Measurements from ENCODE around the gene WDR35.

The WDR35 gene

DNA sequence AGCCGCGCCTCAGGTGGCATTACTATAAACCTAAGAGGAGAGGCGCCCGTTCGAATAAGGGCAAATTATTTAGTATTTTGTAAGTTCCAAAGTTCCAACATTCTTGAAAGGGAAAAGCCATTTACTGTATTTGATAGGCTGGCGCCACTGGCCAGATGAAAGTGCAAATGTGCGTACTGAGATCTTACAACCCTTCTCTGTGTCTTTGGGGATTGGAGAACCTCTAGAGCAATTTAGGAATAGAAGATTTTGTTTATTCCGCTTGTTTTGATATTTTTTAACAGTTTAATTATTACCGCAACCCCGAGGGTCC, 467 bp upstream of the WDR35 start:
- TF ChIP-seq POLR2A (IDR thresholded peaks at IDR 0.05; ENCODE audit: low read length): peak; percentile 7
- TF ChIP-seq GATA1 (IDR thresholded peaks at IDR 0.05; ENCODE audit: low read depth, low read length): no peak

GRCh38 chr2:19989342-19989666, 601 bp downstream of the WDR35 start:
- TF ChIP-seq POLR2A (IDR thresholded peaks at IDR 0.05; ENCODE audit: low read length) (no peak), GATA1 (IDR thresholded peaks at IDR 0.05; ENCODE audit: low read depth, low read length) (no peak)
- DNase-seq: no peak

More for the DNA sequence above, 467 bp upstream of the WDR35 start:
- no peak for DNase-seq

DNA sequence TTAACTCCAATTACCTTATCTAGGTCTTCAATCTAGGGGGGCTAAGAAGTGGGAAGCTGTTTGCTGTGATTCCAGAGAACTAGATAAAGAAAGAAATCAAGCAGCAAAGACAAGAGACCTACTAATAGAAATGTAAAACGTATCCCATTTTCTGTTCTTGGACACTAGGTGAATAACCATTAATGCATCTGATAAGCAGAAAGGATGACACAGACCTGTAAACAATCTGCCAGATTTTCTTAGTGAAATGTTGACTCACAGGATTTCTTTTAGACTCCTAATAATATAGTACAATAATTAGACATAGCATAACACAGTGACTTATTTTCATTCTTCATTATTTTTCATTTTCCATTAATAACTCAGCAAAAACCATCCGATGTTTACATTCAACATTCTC, 1.3 kb downstream of the WDR35 start:
- no peak for DNase-seq
- TF ChIP-seq POLR2A (IDR thresholded peaks at IDR 0.05; ENCODE audit: low read length) (no peak), GATA1 (IDR thresholded peaks at IDR 0.05; ENCODE audit: low read depth, low read length) (no peak)

GRCh38 chr2:19987936-19988335, 2.0 kb downstream of the WDR35 start:
- TF ChIP-seq POLR2A (IDR thresholded peaks at IDR 0.05; ENCODE audit: low read length) (no peak), GATA1 (IDR thresholded peaks at IDR 0.05; ENCODE audit: low read depth, low read length) (no peak)
- no peak for DNase-seq

- TF ChIP-seq GATA1 (IDR thresholded peaks at IDR 0.05; ENCODE audit: low read depth, low read length) (no peak), POLR2A (IDR thresholded peaks at IDR 0.05; ENCODE audit: low read length) (no peak)
- no peak for DNase-seq
Measured at GRCh38 chr2:19982268-19982667, 7.6 kb downstream of the WDR35 start.

DNA sequence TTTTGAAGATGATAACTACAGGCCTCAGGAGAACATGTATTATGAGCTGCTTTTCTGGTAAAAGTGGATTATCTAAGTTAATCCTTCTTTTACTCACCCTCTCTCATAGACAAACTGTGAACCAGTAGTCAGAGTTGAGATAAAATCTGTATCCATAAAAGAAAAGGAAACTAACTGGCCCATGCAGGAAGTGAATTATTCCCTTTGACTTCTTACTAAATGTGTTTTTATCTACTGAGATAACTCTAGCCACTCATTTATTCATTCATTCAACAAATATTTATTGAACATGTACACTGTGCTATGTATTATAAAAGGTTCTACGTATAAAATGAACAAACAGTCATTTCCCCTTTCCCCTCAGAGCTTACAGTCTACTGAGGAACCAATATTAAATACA, 10.0 kb downstream of the WDR35 start:
- no peak for TF ChIP-seq GATA1 (IDR thresholded peaks at IDR 0.05; ENCODE audit: low read depth, low read length)
- no peak for TF ChIP-seq POLR2A (IDR thresholded peaks at IDR 0.05; ENCODE audit: low read length)
- no peak for DNase-seq

GRCh38 chr2:19973466-19973865, 16.4 kb downstream of the WDR35 start:
- no peak for TF ChIP-seq POLR2A (IDR thresholded peaks at IDR 0.05; ENCODE audit: low read length)
- no peak for DNase-seq

DNA sequence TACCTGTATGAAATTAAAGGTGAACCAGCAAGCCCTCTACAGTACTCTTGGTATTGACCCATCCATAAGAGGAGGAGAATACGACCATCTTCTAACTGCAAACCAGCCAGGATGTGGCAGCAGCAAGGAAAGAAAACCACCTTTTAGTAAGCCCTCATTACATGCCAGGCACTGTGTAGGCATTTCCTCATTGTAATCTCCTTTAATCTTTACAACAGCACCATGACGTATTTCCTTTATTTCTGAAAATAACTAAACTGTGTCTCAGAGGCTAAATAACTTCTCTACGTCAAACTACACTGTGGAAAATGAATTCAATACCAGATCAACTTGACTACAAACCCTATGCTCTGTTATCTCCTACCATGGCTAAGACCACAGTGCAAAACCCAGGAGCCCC, 18.2 kb downstream of the WDR35 start:
- DNase-seq: no peak
- TF ChIP-seq GATA1 (IDR thresholded peaks at IDR 0.05; ENCODE audit: low read depth, low read length) (no peak), POLR2A (IDR thresholded peaks at IDR 0.05; ENCODE audit: low read length) (no peak)

DNA sequence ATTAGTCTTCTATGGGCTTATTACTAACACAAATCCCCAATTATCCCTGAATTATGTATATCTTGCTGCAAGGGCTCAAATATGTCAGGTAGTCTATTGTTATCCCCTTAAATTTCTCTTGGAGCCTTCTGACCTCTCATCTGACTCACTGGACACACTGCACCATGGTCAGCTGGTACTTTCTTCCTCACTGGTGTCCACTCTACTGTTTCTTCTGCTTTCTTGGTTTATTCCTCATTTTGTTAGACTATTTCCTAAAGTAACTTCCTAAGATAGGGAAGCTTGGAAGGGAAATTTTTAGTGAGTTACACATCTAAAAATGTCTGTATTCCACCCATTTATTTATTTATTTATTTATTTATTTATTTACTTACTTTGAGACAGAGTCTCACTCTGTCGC, 26.5 kb downstream of the WDR35 start:
- no peak for DNase-seq
- TF ChIP-seq GATA1 (IDR thresholded peaks at IDR 0.05; ENCODE audit: low read depth, low read length) (no peak), POLR2A (IDR thresholded peaks at IDR 0.05; ENCODE audit: low read length) (no peak)

- TF ChIP-seq POLR2A (IDR thresholded peaks at IDR 0.05; ENCODE audit: low read length): no peak
- no peak for TF ChIP-seq GATA1 (IDR thresholded peaks at IDR 0.05; ENCODE audit: low read depth, low read length)
- peak; percentile 77 to 84 for DNase-seq
Measured at GRCh38 chr2:19955544-19956422, 34.1 kb downstream of the WDR35 start.

- TF ChIP-seq GATA1 (IDR thresholded peaks at IDR 0.05; ENCODE audit: low read depth, low read length) (no peak), POLR2A (IDR thresholded peaks at IDR 0.05; ENCODE audit: low read length) (no peak)
- no peak for DNase-seq
Measured at GRCh38 chr2:19949071-19949470, 40.8 kb downstream of the WDR35 start.

- no peak for DNase-seq
- no peak for TF ChIP-seq POLR2A (IDR thresholded peaks at IDR 0.05; ENCODE audit: low read length)
- no peak for TF ChIP-seq GATA1 (IDR thresholded peaks at IDR 0.05; ENCODE audit: low read depth, low read length)
Measured at GRCh38 chr2:19947184-19947940, 42.5 kb downstream of the WDR35 start.

GRCh38 chr2:19944205-19944845, 45.6 kb downstream of the WDR35 start:
- DNase-seq: no peak
- TF ChIP-seq POLR2A (IDR thresholded peaks at IDR 0.05; ENCODE audit: low read length): no peak
- TF ChIP-seq GATA1 (IDR thresholded peaks at IDR 0.05; ENCODE audit: low read depth, low read length): no peak

DNA sequence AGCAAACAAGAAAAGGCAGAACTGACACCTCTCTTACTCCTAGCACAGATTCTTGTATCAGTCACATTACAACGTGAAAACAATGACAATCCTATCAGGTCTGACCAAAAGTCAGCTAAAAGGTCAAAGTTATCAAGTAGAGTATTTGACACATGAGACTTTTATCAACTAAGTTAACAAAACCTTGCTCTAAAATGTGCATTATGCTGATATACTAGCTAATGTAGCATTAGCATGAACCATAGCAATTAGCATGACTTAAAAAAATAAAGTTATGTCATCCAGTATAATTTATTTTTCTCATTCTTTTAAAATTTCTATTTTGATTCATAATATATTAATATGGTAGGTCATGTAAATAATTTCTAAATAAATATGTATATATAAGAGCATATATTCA, 46.7 kb downstream of the WDR35 start:
- TF ChIP-seq POLR2A (IDR thresholded peaks at IDR 0.05; ENCODE audit: low read length): no peak
- no peak for TF ChIP-seq GATA1 (IDR thresholded peaks at IDR 0.05; ENCODE audit: low read depth, low read length)
- peak; percentile 5 to 69 for DNase-seq
